OCI-LY3 (cell line): ENCODE results near the gene CREB3L2.

Source experiments
- H2AFZ ChIP-seq: fragments of 200-600, 300-600 bp; shearing (Covaris generic); 2 replicates; pipeline ENCODE4 v1.6.0; 2014; ENCODE audit warnings: antibody characterized with exemption, low read depth, low read length
- H3K27ac ChIP-seq: fragments of 200-600, 300-600 bp; sonication (generic); 2 replicates; pipeline ENCODE4 v1.5.1; 2014; ENCODE audit warnings: mild to moderate bottlenecking, low read length, moderate library complexity, mixed read lengths
- H3K27me3 ChIP-seq: fragments of 200-600, 300-600 bp; sonication (generic); 2 replicates; pipeline ENCODE4 v1.6.1; 2014; ENCODE audit warnings: low read depth, low read length, mixed read lengths
- H3K36me3 ChIP-seq: fragments of 200-600, 300-600 bp; sonication (generic); replicated peaks from 2 replicates; pipeline ENCODE3; 2014; ENCODE audit warnings: low read depth, low read length, mixed read lengths
- H3K4me1 ChIP-seq: fragments of 300-600, 200-600 bp; sonication (generic); 2 replicates; pipeline ENCODE4 v1.6.1; 2014; ENCODE audit warnings: low read length, mixed read lengths
- H3K4me2 ChIP-seq: fragments of 200-600, 300-600 bp; sonication (generic); 2 replicates; pipeline ENCODE4 v1.6.1; 2014; ENCODE audit warnings: low read length, mixed read lengths
- H3K4me3 ChIP-seq: fragments of 300-600, 200-600 bp; sonication (generic); 2 replicates; pipeline ENCODE4 v1.5.1; 2014; ENCODE audit warnings: antibody characterized with exemption, mild to moderate bottlenecking, low read length, moderate library complexity
- H3K79me2 ChIP-seq: fragments of 300-600, 200-600 bp; shearing (Covaris generic); 2 replicates; pipeline ENCODE4 v1.6.1; 2014; ENCODE audit warnings: mild to moderate bottlenecking, low read length, mixed read lengths
- H3K9ac ChIP-seq: fragments of 300-600, 200-600 bp; shearing (Covaris generic); 2 replicates; pipeline ENCODE4 v1.6.0; 2014; ENCODE audit warnings: mild to moderate bottlenecking, low read length, moderate library complexity
- H3K9me3 ChIP-seq: fragments of 200-600, 300-600 bp; shearing (Covaris generic); 2 replicates; pipeline ENCODE4 v1.6.1; 2014; ENCODE audit warnings: low read length, mixed read lengths; ENCODE audit not compliant: insufficient read depth
- H4K20me1 ChIP-seq: fragments of 200-600, 300-600 bp; sonication (generic); 2 replicates; pipeline ENCODE4 v1.6.1; 2016; ENCODE audit warnings: low read length, mixed read lengths; ENCODE audit not compliant: insufficient read depth
- EZH2phosphoT487 ChIP-seq: fragments of 200-600 bp; shearing (Covaris generic); IDR thresholded peaks from 2 replicates; pipeline ENCODE4 v1.6.1; 2018; ENCODE audit warnings: antibody characterized with exemption, mixed run types, low read depth
- TF ChIP-seq, protein P1 (sequence below): fragments of 200-600, 300-600 bp; sonication (generic); IDR thresholded peaks from 2 replicates; pipeline ENCODE4 v1.5.1; 2014; ENCODE audit warnings: antibody characterized with exemption, low read length, low read depth

Gene CREB3L2

DNA sequence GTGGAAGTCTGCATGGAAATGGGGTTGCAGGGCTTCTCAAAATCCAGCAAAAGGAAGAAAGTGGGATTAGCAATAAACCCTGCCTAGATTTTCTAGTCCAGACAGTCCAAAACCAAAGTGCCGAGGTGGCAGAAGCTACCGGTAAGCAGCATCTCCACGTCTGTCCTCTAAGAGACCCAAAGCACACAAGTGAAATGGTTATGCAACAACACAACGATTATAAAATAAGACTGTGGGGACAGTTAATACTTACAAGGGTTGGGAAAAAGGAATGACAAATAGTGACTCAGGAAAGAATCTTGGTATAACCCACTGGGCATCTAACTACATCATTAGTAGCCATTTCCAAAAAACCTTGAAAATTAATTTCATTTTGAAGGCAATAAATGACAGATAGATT is 24.7 kb downstream of the CREB3L2 start:
- no peak overlapping the region for H3K4me2 ChIP-seq
- H3K36me3 ChIP-seq: peaks cover 51% of the 10 kb centered on the region
- peaks cover 99% of the 10 kb centered on the region for H3K79me2 ChIP-seq
- no peak overlapping the region for H3K27ac ChIP-seq
- no peaks in the 10 kb centered on the region for H3K9me3 ChIP-seq
- no peaks in the 10 kb centered on the region for H3K27me3 ChIP-seq
- H3K4me3 ChIP-seq: no peak overlapping the region
- no peak overlapping the region for H2AFZ ChIP-seq
- no peak for TF ChIP-seq EZH2phosphoT487
- TF ChIP-seq, protein P1, sequence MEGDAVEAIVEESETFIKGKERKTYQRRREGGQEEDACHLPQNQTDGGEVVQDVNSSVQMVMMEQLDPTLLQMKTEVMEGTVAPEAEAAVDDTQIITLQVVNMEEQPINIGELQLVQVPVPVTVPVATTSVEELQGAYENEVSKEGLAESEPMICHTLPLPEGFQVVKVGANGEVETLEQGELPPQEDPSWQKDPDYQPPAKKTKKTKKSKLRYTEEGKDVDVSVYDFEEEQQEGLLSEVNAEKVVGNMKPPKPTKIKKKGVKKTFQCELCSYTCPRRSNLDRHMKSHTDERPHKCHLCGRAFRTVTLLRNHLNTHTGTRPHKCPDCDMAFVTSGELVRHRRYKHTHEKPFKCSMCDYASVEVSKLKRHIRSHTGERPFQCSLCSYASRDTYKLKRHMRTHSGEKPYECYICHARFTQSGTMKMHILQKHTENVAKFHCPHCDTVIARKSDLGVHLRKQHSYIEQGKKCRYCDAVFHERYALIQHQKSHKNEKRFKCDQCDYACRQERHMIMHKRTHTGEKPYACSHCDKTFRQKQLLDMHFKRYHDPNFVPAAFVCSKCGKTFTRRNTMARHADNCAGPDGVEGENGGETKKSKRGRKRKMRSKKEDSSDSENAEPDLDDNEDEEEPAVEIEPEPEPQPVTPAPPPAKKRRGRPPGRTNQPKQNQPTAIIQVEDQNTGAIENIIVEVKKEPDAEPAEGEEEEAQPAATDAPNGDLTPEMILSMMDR: no peak
- H4K20me1 ChIP-seq: peaks cover 70% of the 10 kb centered on the region
- H3K9ac ChIP-seq: no peak overlapping the region
- H3K4me1 ChIP-seq: peaks cover 47% of the 10 kb centered on the region

DNA sequence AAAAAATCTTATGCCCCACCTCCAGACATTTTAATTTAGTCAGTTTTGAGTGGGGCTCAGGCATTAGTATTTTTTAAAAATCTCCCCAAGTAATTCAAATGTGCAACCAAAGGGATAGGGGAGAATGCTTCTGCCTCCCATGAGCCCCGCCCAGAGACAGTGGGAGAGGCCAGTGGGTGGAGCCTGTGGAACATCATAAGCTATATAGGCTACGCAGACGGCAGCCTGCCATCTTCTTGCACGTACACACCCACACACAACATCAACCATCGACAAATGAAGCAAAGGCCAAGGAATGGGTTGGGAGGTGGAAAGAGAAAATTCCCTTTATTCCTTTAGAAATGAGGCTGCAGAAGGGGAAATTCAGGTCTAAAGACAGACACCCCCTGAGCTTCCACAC is 25.2 kb downstream of the CREB3L2 start:
- H3K9ac ChIP-seq: no peak overlapping the region
- no peak overlapping the region for H3K4me3 ChIP-seq
- no peak overlapping the region for H2AFZ ChIP-seq
- peaks cover 42% of the 10 kb centered on the region for H3K4me1 ChIP-seq
- H3K4me2 ChIP-seq: no peak overlapping the region
- peaks cover 46% of the 10 kb centered on the region for H3K36me3 ChIP-seq
- H3K27me3 ChIP-seq: no peaks in the 10 kb centered on the region
- H3K79me2 ChIP-seq: peaks cover 99% of the 10 kb centered on the region
- H3K27ac ChIP-seq: no peak overlapping the region
- no peaks in the 10 kb centered on the region for H3K9me3 ChIP-seq
- peaks cover 73% of the 10 kb centered on the region for H4K20me1 ChIP-seq
- TF ChIP-seq, protein P1: no peak
- no peak for TF ChIP-seq EZH2phosphoT487

DNA sequence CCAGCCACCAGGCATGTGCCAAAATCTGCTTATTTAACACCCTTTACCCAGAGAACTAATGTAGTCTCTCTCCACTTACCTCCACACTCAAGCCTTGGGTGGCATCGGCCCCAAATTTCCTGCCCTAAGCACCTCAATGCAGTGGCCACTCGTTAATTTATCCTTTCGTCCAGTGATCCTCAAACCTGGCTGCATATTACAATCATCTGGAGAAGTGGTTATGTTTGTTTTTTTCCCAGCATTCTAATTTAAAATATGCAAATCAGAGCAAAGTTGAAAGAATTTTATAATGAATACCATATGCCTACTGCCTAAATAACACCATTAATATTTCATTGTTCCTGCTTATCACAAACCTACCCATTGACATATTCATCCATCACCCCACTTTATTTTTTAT is 25.7 kb downstream of the CREB3L2 start:
- peaks cover 38% of the 10 kb centered on the region for H3K4me1 ChIP-seq
- peak overlapping the region; percentile 9; the same call in 1 of the 2 replicates for H3K4me2 ChIP-seq
- no peak overlapping the region for H3K9ac ChIP-seq
- H2AFZ ChIP-seq: no peak overlapping the region
- H3K36me3 ChIP-seq: peaks cover 45% of the 10 kb centered on the region
- H3K9me3 ChIP-seq: no peaks in the 10 kb centered on the region
- H3K27ac ChIP-seq: no peak overlapping the region
- no peak overlapping the region for H3K4me3 ChIP-seq
- peaks cover 99% of the 10 kb centered on the region for H3K79me2 ChIP-seq
- TF ChIP-seq, protein P1: no peak
- no peak for TF ChIP-seq EZH2phosphoT487
- H3K27me3 ChIP-seq: no peaks in the 10 kb centered on the region
- peaks cover 74% of the 10 kb centered on the region for H4K20me1 ChIP-seq

DNA sequence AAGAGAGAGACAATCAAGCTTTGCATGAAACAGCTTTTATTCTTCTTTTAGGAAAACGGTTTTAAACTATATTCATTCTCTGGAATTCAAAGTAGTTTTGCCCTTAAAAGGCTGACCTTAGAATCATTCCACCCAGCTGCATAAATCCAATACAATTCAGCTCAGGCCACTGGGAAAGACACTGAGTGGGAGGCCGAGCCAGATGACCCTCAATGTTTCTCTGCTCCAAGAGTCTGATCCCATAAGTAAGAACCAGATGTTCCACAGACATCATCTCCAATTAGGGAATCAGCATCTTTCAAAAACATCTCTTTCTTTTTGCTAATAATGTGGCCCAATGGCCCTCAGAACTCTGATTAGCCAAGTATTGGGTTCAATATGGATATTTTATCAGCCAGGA is 26.1 kb downstream of the CREB3L2 start:
- peaks cover 99% of the 10 kb centered on the region for H3K79me2 ChIP-seq
- H3K36me3 ChIP-seq: peaks cover 47% of the 10 kb centered on the region
- no peaks in the 10 kb centered on the region for H3K9me3 ChIP-seq
- H3K4me2 ChIP-seq: peak overlapping the region; percentile 9; the same call in 1 of the 2 replicates
- H3K27me3 ChIP-seq: no peaks in the 10 kb centered on the region
- no peak for TF ChIP-seq EZH2phosphoT487
- TF ChIP-seq, protein P1: no peak
- H2AFZ ChIP-seq: no peak overlapping the region
- H3K27ac ChIP-seq: no peak overlapping the region
- peaks cover 76% of the 10 kb centered on the region for H4K20me1 ChIP-seq
- no peak overlapping the region for H3K9ac ChIP-seq
- no peak overlapping the region for H3K4me3 ChIP-seq
- peaks cover 33% of the 10 kb centered on the region for H3K4me1 ChIP-seq
